Right atrium auricular region (tissue), 2 donors: ENCODE data around the gene LPP. TPM values are rescaled to one million over a fixed set of nuclear protein-coding genes. Genes with fewer than 3 reads are reported as not detected.

Experiments
- DNase-seq: peaks from one replicate; pipeline ENCODE4 v3.0.0-alpha.2; 2019; ENCODE audit warnings: low spot score
- H3K27ac ChIP-seq, 2 donors: fragments of 200-600 bp; sonication (generic); 1 replicate in 1 of 2; 2 replicates in 1 of 2; pipeline ENCODE4 v1.5.1; 2016 to 2019
- H3K27me3 ChIP-seq, 2 donors: fragments of 200-600 bp; sonication (generic); one replicate each; pipeline versions ENCODE4 v1.5.1 to v1.6.0; 2017 to 2019
- H3K36me3 ChIP-seq: fragments of 200-600 bp; sonication (generic); one replicate; pipeline ENCODE4 v1.5.1; 2016
- H3K4me1 ChIP-seq, 2 donors: fragments of 200-600 bp; sonication (generic); one replicate each; pipeline versions ENCODE4 v1.5.1 to v1.6.0; 2017 to 2019
- H3K4me3 ChIP-seq, 2 donors: fragments of 200-600 bp; sonication (generic); 1 replicate in 1 of 2; 2 replicates in 1 of 2; pipeline ENCODE4 v1.5.1; 2017 to 2019; ENCODE audit warnings: mild to moderate bottlenecking in 1 of 2, moderate library complexity in 1 of 2
- H3K9me3 ChIP-seq, 2 donors: fragments of 200-600 bp; sonication (generic); one replicate each; pipeline ENCODE4 v1.5.1; 2019
- CTCF ChIP-seq, 2 donors: fragments of 200-600 bp; sonication (generic); IDR thresholded peaks; one replicate each; pipeline ENCODE4 v1.5.1; 2019; ENCODE audit warnings: antibody characterized with exemption in 2 of 2
- total RNA-seq, 2 donors: library from RNA; depleted of rRNA; stranded (reverse); fragments of >200 nt; gene quantifications; one replicate each; pipeline ENCODE4 v1.1.0, GENCODE V29; 2016

Gene LPP
- total RNA-seq, 2 donors from 2014 or later, result 117 to 186 TPM

GRCh38 chr3:188719545-188719944 is 565.6 kb downstream of the LPP start:
- H3K27ac ChIP-seq, result no peak overlapping the region
- no peaks in the 10 kb centered on the region for H3K4me1 ChIP-seq

GRCh38 chr3:188720215-188720614 is 566.3 kb downstream of the LPP start:
- Histone ChIP-seq H3K9me3 (no peaks in the 10 kb centered on the region), H3K4me3 (no peak overlapping the region), H3K27me3 (no peaks in the 10 kb centered on the region), H3K36me3 (no peaks in the 10 kb centered on the region), H3K27ac (no peak overlapping the region), H3K4me1 (no peaks in the 10 kb centered on the region)
- no peak for DNase-seq
- TF ChIP-seq CTCF (IDR thresholded peaks at IDR 0.05), result no peak

More at GRCh38 chr3:188719545-188719944, 565.6 kb downstream of the LPP start:
- no peak for TF ChIP-seq CTCF (IDR thresholded peaks at IDR 0.05)
- Histone ChIP-seq H3K9me3 (no peaks in the 10 kb centered on the region), H3K27me3 (no peaks in the 10 kb centered on the region), H3K4me3 (no peak overlapping the region), H3K36me3 (no peaks in the 10 kb centered on the region)
- no peak for DNase-seq

GRCh38 chr3:188720636-188721035 is 566.7 kb downstream of the LPP start:
- no peak overlapping the region for H3K4me3 ChIP-seq
- no peaks in the 10 kb centered on the region for H3K27me3 ChIP-seq
- no peak for DNase-seq
- H3K27ac ChIP-seq, result no peak overlapping the region
- H3K36me3 ChIP-seq, result no peaks in the 10 kb centered on the region
- no peaks in the 10 kb centered on the region for H3K9me3 ChIP-seq
- no peaks in the 10 kb centered on the region for H3K4me1 ChIP-seq
- no peak for TF ChIP-seq CTCF (IDR thresholded peaks at IDR 0.05)

GRCh38 chr3:188721312-188721711 is 567.4 kb downstream of the LPP start:
- no peaks in the 10 kb centered on the region for H3K36me3 ChIP-seq
- H3K4me1 ChIP-seq, result no peaks in the 10 kb centered on the region
- H3K27me3 ChIP-seq, result no peaks in the 10 kb centered on the region
- no peak overlapping the region for H3K27ac ChIP-seq
- no peak for DNase-seq
- H3K4me3 ChIP-seq, result no peak overlapping the region
- no peaks in the 10 kb centered on the region for H3K9me3 ChIP-seq
- no peak for TF ChIP-seq CTCF (IDR thresholded peaks at IDR 0.05)

GRCh38 chr3:188721990-188722389 is 568.0 kb downstream of the LPP start:
- H3K4me1 ChIP-seq, result no peaks in the 10 kb centered on the region

More at GRCh38 chr3:188721990-188722389, 568.0 kb downstream of the LPP start:
- no peaks in the 10 kb centered on the region for H3K36me3 ChIP-seq
- no peak for TF ChIP-seq CTCF (IDR thresholded peaks at IDR 0.05)
- no peak for DNase-seq
- no peaks in the 10 kb centered on the region for H3K9me3 ChIP-seq
- no peaks in the 10 kb centered on the region for H3K27me3 ChIP-seq
- H3K27ac ChIP-seq, result no peak overlapping the region
- no peak overlapping the region for H3K4me3 ChIP-seq
